Activated CD4-positive, alpha-beta T cell treated with anti-CD3 and anti-CD28 coated beads for 36 hours (primary cell): Measurements from ENCODE around the gene USP24. TPM values are rescaled to one million over a fixed set of nuclear protein-coding genes. Genes with fewer than 3 reads are reported as not detected.
A peak's percentile ranks its signal among the peaks of the same experiment; 100 is the strongest.

Experiments used
- ATAC-seq: fragments of 200-7000 bp; cut with Tn5 transposase; one replicate; pipeline ENCODE4 v1.10.0; 2021; ENCODE audit warnings: mild to moderate bottlenecking, moderate library complexity
- CTCF ChIA-PET: fragments of 350-600 bp; sonication (Branson Sonifier 250); formaldehyde crosslinking; loops from one replicate; lab custom pipeline; 2021; ENCODE audit warnings: antibody characterized with exemption; lab: Charles Lee
- POLR2A ChIA-PET: fragments of 350-600 bp; sonication (Branson Sonifier 250); formaldehyde crosslinking; loops from one replicate; lab custom pipeline; 2021; ENCODE audit warnings: antibody characterized with exemption, inconsistent platforms; lab: Charles Lee
- DNase-seq: peaks from one replicate; pipeline ENCODE4 v3.0.0-alpha.2; 2020
- H3K27ac Mint-ChIP-seq: one replicate; pipeline ENCODE4 v1.8.0; 2021; ENCODE audit warnings: mixed read lengths
- H3K27me3 Mint-ChIP-seq: one replicate; pipeline ENCODE4 v1.8.0; 2021; ENCODE audit warnings: mixed read lengths
- H3K36me3 Mint-ChIP-seq: one replicate; pipeline ENCODE4 v1.8.0; 2021; ENCODE audit warnings: low read depth, mixed read lengths
- H3K4me1 Mint-ChIP-seq: one replicate; pipeline ENCODE4 v1.8.0; 2021; ENCODE audit warnings: mixed read lengths
- H3K4me3 Mint-ChIP-seq: one replicate; pipeline ENCODE4 v1.8.0; 2021; ENCODE audit warnings: mild to moderate bottlenecking, moderate library complexity, mixed read lengths
- H3K9me3 Mint-ChIP-seq: one replicate; pipeline ENCODE4 v1.8.0; 2021; ENCODE audit warnings: low read depth, mixed read lengths
- intact Hi-C, 2 experiments: fragments of 100-400 bp; cut with DNase I in 1 of 2; cut with micrococcal nuclease in 1 of 2; formaldehyde crosslinking; loops; one replicate each; pipeline versions ENCODE4 v1.14.2 to v1.15.1; 2022 to 2024; cut with DNase I, micrococcal nuclease
- total RNA-seq, 2 experiments: library from RNA; stranded (reverse); gene quantifications; one replicate each; pipeline ENCODE4 v1.2.3, GENCODE V29; 2021

Gene USP24
- total RNA-seq, 2 experiments from 2014 or later: 37.0 to 39.7 TPM

GRCh38 chr1:55043726-55044125 is 171.4 kb downstream of the USP24 start:
- Mint-ChIP-seq H3K36me3 (no peaks in the 10 kb centered on the region), H3K9me3 (no peaks in the 10 kb centered on the region), H3K4me1 (no peaks in the 10 kb centered on the region), H3K27ac (no peak overlapping the region), H3K27me3 (peaks cover 24% of the 10 kb centered on the region), H3K4me3 (no peak overlapping the region)
- ChIA-PET CTCF (interaction anchor here (1.2 to 1.4 kb wide), 2 partner anchors 8 to 21 kb away, joined by 3 to 8 read pairs; no protein-coding TSS in a partner anchor), POLR2A (no interaction called here)
- DNase-seq (no peak), ATAC-seq (no peak)
- intact Hi-C loops: no loop called here

DNA sequence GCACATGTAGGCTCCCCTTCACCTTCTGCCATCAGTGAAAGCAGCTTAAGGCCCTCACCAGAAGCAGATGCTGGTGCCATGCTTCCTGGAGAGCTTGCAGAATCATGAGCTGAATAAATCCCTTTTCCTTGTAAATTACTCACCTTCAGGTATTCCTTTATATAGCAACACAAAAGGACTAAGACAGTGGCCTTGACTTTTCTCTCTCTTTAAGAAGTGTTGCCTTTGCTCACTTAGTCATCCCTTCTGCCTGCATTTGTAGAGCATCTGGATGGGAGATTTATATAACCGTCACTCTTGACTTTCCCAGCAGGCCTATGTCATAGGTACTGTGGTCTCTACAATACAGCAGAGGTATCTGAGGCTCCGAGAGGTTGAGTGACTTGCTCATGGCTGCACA is 172.2 kb downstream of the USP24 start:
- no peak for ATAC-seq
- Mint-ChIP-seq H3K27ac (no peak overlapping the region), H3K9me3 (no peaks in the 10 kb centered on the region), H3K4me1 (no peaks in the 10 kb centered on the region), H3K36me3 (no peaks in the 10 kb centered on the region), H3K27me3 (peaks cover 31% of the 10 kb centered on the region), H3K4me3 (no peak overlapping the region)
- DNase-seq: no peak
- intact Hi-C loops: no loop called here
- ChIA-PET CTCF (interaction anchor here (0.6 kb wide), 1 partner anchor 9 kb away, joined by 3 read pairs; no protein-coding TSS in a partner anchor), POLR2A (no interaction called here)

DNA sequence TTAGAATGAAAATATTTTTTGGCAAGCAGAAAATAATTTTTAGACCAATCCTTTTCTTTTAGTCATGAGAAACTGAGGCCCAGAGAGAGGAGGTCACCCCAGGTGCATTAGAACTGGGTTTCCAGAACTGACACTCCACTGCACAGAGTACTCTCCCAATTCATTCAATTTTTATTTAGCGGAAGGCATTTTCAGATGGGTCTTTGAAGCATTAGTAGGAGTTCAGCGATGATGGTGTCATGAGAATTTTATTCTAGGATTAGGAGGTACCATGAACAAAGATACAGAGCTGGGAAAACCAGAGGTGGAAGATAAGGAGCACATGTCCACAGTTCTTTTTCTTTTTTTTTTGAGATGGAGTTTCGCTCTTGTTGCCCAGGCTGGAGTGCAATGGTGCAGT is 173.6 kb downstream of the USP24 start:
- intact Hi-C loops: no loop called here
- CTCF ChIA-PET: no interaction called here

GRCh38 chr1:55040933-55041494 is 174.2 kb downstream of the USP24 start:
- no peak overlapping the region for H3K4me3 Mint-ChIP-seq
- ChIA-PET CTCF (interaction anchor here (0.5 to 0.6 kb wide), 2 partner anchors 101 to 1002 kb away, joined by 3 read pairs; no protein-coding TSS in a partner anchor), POLR2A (no interaction called here)
- H3K9me3 Mint-ChIP-seq: no peaks in the 10 kb centered on the region
- no peaks in the 10 kb centered on the region for H3K4me1 Mint-ChIP-seq
- peak; percentile 30 for ATAC-seq
- DNase-seq: no peak
- H3K27me3 Mint-ChIP-seq: peaks cover 46% of the 10 kb centered on the region
- H3K27ac Mint-ChIP-seq: no peak overlapping the region
- no peaks in the 10 kb centered on the region for H3K36me3 Mint-ChIP-seq
- intact Hi-C loops: no loop called here

More for the DNA sequence above, 173.6 kb downstream of the USP24 start:
- ATAC-seq: no peak
- POLR2A ChIA-PET: no interaction called here
- H3K27ac Mint-ChIP-seq: no peak overlapping the region
- H3K9me3 Mint-ChIP-seq: no peaks in the 10 kb centered on the region
- H3K4me3 Mint-ChIP-seq: no peak overlapping the region
- DNase-seq: no peak
- H3K4me1 Mint-ChIP-seq: no peaks in the 10 kb centered on the region
- no peaks in the 10 kb centered on the region for H3K36me3 Mint-ChIP-seq
- peaks cover 42% of the 10 kb centered on the region for H3K27me3 Mint-ChIP-seq

- intact Hi-C loops: no loop called here
- H3K4me1 Mint-ChIP-seq: no peaks in the 10 kb centered on the region
- CTCF ChIA-PET: interaction anchor here (0.5 to 0.6 kb wide), 2 partner anchors 100 to 1002 kb away, joined by 3 read pairs; no protein-coding TSS in a partner anchor
- DNase-seq (no peak), ATAC-seq (no peak)
- no peak overlapping the region for H3K27ac Mint-ChIP-seq
- no peaks in the 10 kb centered on the region for H3K9me3 Mint-ChIP-seq
- H3K27me3 Mint-ChIP-seq: peaks cover 51% of the 10 kb centered on the region
- no peaks in the 10 kb centered on the region for H3K36me3 Mint-ChIP-seq
- POLR2A ChIA-PET: no interaction called here
- H3K4me3 Mint-ChIP-seq: no peak overlapping the region
Measured at GRCh38 chr1:55040083-55040932, 174.9 kb downstream of the USP24 start.

GRCh38 chr1:55039342-55040082 is 175.7 kb downstream of the USP24 start, which contains the start of gene PCSK9:
Gene PCSK9, plus strand, starts transcription at chr1:55039548. Its CDS starts 290 bp downstream, at chr1:55039838.
- DNase-seq: no peak
- peak; percentile 36 for ATAC-seq
- no peak within 1 kb of the TSS for H3K27ac Mint-ChIP-seq
- ChIA-PET CTCF (no interaction called here), POLR2A (no interaction called here)
- no peaks in the 10 kb centered on the region for H3K9me3 Mint-ChIP-seq
- no peaks in the 10 kb centered on the region for H3K36me3 Mint-ChIP-seq
- intact Hi-C loops: no loop called here
- H3K4me3 Mint-ChIP-seq: no peak within 1 kb of the TSS
- H3K4me1 Mint-ChIP-seq: no peaks in the 10 kb centered on the region
- peaks cover 54% of the 10 kb centered on the region for H3K27me3 Mint-ChIP-seq

DNA sequence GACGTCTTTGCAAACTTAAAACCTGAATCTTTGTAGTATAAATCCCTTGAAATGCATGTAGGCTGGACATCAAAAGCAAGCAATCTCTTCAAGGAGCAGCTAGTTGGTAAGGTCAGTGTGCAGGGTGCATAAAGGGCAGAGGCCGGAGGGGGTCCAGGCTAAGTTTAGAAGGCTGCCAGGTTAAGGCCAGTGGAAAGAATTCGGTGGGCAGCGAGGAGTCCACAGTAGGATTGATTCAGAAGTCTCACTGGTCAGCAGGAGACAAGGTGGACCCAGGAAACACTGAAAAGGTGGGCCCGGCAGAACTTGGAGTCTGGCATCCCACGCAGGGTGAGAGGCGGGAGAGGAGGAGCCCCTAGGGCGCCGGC is 176.2 kb downstream of the USP24 start:
- H3K4me1 Mint-ChIP-seq: no peaks in the 10 kb centered on the region
- H3K4me3 Mint-ChIP-seq: no peak overlapping the region
- DNase-seq (no peak), ATAC-seq (no peak)
- no peaks in the 10 kb centered on the region for H3K36me3 Mint-ChIP-seq
- H3K27ac Mint-ChIP-seq: no peak overlapping the region
- H3K9me3 Mint-ChIP-seq: no peaks in the 10 kb centered on the region
- peaks cover 54% of the 10 kb centered on the region for H3K27me3 Mint-ChIP-seq
- intact Hi-C loops: no loop called here
- ChIA-PET CTCF (no interaction called here), POLR2A (no interaction called here)

- no peak overlapping the region for H3K27ac Mint-ChIP-seq
- peaks cover 52% of the 10 kb centered on the region for H3K27me3 Mint-ChIP-seq
- no peaks in the 10 kb centered on the region for H3K9me3 Mint-ChIP-seq
- no peaks in the 10 kb centered on the region for H3K4me1 Mint-ChIP-seq
- ChIA-PET CTCF (no interaction called here), POLR2A (no interaction called here)
- no peak overlapping the region for H3K4me3 Mint-ChIP-seq
- H3K36me3 Mint-ChIP-seq: no peaks in the 10 kb centered on the region
- intact Hi-C loops: no loop called here
- no peak for DNase-seq
- no peak for ATAC-seq
Measured at GRCh38 chr1:55038552-55038838, 176.7 kb downstream of the USP24 start.

DNA sequence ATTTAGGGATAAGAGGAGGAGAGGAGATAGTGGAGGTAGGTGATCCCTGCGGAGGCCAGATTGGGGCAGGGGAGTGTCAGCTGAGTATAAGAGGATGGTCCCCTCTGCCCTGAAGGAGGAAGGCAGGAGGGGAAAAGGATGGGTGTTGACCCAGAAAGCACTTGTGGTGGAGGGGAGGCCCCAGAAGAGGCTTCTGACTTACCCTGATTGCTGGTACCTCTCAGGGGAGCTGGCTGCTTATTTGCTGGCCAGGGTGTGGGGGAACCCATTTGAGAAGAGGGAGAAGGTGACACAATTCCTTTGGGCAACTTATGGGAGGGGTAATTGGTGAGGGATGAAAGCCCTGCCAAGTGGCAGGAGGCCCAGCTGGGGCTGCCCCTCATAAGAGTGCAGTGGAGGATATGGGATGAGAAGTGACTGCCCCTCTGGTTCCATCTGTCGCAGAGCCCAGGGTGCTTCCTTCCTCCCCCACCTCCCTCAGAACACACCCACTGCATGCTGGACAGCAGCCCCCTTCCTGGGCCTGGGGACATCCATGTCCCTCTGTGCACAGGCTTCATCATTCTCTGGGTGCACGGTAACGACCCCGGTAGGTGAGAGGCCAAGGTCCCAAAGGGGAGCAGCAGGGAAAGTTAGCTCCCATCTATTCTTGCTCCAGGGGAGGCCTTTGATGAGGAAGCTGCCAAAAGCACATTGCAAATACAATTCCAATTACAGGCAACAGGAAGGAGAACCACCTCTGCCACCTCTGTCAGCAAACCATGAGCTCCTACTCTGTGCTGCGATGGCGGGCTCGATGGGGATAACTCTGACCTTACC is 177.2 kb downstream of the USP24 start:
- ChIA-PET CTCF (no interaction called here), POLR2A (interaction anchor here (0.5 kb wide), 1 partner anchor 448 kb away, joined by 7 read pairs; no protein-coding TSS in a partner anchor)
- ATAC-seq (no peak), DNase-seq (no peak)
- H3K4me1 Mint-ChIP-seq: no peaks in the 10 kb centered on the region
- no peak overlapping the region for H3K4me3 Mint-ChIP-seq
- H3K27ac Mint-ChIP-seq: no peak overlapping the region
- H3K27me3 Mint-ChIP-seq: peaks cover 54% of the 10 kb centered on the region
- H3K9me3 Mint-ChIP-seq: no peaks in the 10 kb centered on the region
- intact Hi-C loops: no loop called here
- no peaks in the 10 kb centered on the region for H3K36me3 Mint-ChIP-seq

- no peak overlapping the region for H3K27ac Mint-ChIP-seq
- no peaks in the 10 kb centered on the region for H3K36me3 Mint-ChIP-seq
- peaks cover 49% of the 10 kb centered on the region for H3K27me3 Mint-ChIP-seq
- ChIA-PET POLR2A (no interaction called here), CTCF (interaction anchor here (1.0 to 1.7 kb wide), 2 partner anchors 14 to 17 kb away, joined by 3 to 5 read pairs; no protein-coding TSS in a partner anchor)
- no peak overlapping the region for H3K4me3 Mint-ChIP-seq
- ATAC-seq (no peak), DNase-seq (no peak)
- no peaks in the 10 kb centered on the region for H3K4me1 Mint-ChIP-seq
- intact Hi-C loops: no loop called here
- no peaks in the 10 kb centered on the region for H3K9me3 Mint-ChIP-seq
Measured at GRCh38 chr1:55035904-55036303, 179.3 kb downstream of the USP24 start.
